COLO829 (cell line): ENCODE data around the gene NVL.
"Not testable (repeated sequence)": the region's sequence is repeated elsewhere in the genome, so short reads cannot be mapped to it uniquely, and the experiment has no call there.

Experiments used
- DNase-seq: peaks from one replicate; pipeline ENCODE4 v3.0.0; 2012; ENCODE audit warnings: low spot score

NVL gene

GRCh38 chr1:224338150-224338838 is 8.3 kb upstream of the NVL start:
- no peak for DNase-seq

- DNase-seq = no peak
Measured at GRCh38 chr1:224333939-224334786, 4.2 kb upstream of the NVL start.

GRCh38 chr1:224333309-224333926 is 3.4 kb upstream of the NVL start:
- DNase-seq = peak; percentile 64

DNA sequence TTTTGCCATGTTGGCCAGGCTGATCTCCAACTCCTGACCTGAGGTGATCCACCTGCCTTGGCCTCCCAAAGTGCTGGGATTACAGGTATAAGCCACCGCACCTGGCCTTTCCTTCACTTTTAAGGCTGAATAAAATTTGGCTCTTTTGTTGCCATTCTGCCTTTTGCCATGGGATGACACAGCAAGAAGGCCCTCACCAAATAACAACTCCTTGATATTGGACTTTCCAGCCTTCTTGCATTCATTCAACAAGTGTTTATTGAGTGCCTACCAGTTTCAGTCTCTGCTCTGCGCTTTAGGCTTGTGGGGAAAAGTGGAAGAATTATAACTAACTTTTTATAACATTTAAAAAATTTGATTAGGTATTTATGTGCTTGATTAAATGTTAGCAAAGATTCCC is 1.9 kb upstream of the NVL start:
- no peak for DNase-seq

- no peak for DNase-seq
Measured at GRCh38 chr1:224331326-224331725, 1.4 kb upstream of the NVL start.

DNA sequence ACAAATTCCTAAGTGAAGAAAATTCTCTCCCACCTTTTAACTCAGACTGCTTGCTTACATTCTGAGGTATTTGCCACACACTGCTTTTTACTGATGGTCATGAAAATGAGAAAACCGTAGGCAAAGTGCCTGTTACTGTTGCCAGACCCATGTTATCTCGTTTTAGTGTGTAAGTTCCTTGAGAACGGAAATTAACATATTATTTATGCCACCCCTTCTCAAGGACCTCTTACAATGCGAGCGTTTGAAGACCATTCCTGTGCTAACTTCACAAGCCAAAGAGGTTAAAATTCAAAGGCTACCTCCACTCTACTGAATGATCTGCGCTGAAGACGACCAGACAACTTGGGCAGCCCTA is 509 bp downstream of the NVL start:
- no peak for DNase-seq

DNA sequence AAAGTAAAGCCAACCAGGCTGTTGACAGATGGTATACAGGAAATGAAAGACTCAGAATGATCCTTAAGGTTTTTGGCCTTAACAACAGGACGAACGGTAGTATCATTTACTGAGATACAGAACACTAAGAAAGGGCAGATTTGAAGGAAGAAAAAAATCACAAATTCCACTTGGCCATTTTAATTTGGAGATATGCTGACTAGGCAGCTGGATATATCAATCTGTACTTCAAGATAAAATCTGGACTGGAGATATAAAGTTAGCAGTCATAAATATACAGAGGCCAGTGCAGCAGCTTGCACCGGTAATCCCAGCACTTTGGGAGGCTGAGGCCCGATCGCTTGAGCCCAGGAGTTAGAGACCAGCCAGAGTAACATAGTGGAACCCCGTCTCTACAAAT is 1.3 kb downstream of the NVL start:
- no peak for DNase-seq

- no peak for DNase-seq
Measured at GRCh38 chr1:224325959-224326358, 4.0 kb downstream of the NVL start.

DNA sequence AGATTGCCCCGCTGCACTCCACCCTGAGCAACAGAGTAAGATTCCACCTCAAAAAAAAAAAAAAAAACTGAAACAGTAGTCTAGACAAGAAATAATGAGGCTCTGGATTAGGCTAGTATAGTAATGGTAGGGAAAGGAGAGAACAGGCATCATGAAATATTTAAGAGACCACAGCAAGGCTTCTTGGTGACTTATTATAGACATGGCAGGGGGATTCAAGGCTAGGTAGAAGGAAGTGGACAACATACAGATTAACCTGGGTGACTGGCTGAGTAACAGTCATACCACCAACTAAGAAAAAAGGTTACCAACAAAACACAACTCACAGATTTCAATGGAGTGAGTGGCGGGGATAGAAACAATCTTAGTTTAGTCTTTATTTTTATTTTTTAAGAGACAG is 8.3 kb downstream of the NVL start:
- no peak for DNase-seq

DNA sequence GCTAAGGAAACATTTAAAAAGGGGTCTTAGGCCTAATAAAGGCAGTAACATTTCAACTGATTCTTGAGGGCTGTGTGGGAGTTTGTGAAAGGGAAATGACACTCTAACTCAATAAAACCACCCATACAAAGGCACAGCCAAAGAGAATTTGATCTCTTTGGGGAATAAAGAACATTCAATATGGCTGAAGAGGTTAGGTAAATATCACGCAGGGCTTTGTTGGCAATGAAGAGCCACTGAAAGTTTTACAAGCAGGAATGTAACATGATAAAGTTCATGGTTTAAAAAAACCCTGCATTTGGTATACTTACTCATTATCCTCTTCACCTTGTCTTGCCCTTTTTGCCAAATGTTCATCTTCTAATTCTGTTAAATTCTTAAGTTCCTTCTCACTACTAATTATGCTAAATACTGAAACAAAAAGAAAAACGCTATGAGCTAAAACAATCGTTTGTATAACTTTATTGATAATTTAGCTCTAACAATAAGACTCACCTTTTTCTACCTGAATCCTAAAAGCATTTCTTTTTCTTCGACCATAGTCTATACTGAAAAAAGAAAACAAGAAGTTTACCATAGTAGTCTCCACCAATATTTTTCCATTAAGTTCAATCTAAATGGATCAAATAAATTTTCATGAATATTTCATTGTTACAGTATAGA is 12.5 kb downstream of the NVL start:
- no peak for DNase-seq

DNA sequence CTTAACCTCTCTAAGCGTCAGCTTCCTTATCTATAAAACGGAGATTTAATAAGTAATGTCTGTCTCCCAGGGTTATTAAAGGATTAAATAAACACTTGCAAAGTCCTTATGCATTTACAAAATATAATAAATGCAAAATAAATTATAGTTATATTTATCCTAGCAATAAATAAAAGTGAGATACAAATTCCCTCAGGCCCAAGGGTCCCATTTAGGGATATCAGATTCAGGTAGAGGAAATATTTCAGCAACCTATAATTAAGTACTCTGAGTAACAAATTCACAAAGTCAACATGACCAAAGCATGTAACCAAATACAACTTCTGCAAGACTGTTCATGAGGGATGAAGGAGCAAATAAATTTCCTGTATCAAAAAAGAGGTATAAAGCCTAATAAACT is 17.9 kb downstream of the NVL start:
- no peak for DNase-seq

GRCh38 chr1:224311503-224311902 is 18.5 kb downstream of the NVL start:
- DNase-seq = not testable (repeated sequence)

DNA sequence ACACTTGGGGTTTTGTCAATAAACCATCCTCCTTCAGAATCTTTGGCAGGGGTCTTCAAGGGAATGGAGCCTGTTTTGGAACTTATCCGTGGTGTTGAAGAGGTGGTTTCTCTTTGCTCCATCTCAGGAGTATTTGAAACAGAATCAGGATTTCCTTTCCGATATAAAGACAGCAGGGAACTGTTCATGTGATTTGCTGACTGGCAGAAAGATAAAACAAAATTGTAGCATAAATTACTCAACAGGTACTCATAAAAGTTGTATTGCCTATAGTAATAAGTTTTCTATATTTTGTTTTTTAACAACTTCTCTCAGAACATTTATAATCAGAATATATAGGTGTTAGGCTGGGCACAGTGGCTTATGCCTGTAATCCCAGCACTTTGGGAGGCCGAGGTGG is 21.9 kb downstream of the NVL start:
- no peak for DNase-seq

DNA sequence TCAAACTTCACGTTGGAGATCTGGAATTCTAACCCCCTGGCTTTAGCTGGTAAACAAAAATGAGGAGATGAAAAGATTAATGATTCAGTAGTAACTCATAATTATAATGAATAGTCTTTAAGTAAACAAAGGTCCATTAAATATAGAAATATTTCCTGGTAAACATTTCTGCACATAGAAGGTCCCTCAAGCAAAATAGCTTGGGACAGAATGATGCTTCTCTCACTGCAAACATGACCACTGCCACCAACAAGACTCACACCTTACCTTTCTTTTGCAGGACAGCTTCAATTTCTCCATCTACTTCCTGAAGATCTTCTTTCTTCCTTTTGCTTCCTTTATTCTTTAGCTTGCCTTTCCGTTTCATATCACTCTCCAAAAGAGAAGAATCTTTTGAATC is 25.2 kb downstream of the NVL start:
- DNase-seq = no peak

DNA sequence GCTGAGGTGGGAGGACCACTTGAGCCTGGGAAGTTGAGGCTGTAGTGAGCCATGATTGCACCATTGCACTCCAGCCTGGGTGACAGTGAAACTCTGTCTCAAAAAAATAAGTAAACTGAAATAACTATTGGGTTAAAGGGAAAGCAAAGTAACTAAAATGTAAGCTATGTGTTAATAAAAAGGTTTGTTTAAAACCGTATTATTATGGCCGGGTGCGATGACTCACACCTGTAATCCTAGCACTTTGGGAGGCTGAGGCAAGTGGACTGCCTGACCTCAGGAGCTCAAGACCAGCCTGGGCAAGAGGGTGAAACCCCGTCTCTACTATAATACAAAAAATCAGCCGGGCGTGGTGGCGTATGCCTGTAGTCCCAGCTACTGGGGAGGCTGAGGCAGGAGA is 27.0 kb downstream of the NVL start:
- no peak for DNase-seq

DNA sequence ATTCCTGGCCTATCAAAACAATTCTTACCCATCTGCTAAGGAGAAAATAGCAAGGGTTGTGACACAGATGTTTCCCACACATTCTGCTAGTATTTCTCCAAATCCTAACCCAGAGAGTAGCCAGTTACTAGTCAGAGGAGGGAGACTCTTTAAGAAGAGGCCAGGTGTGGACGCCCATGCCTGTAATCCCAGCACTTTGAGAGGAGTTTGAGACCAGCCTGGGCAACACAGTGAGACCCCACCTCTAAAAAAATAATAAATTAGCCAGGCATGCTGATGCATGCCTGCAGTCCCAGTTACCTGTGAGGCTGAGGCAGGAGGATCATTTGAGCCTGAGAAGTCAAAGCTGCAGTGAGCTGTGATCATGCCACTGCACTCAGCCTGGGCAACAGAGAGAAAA is 28.6 kb downstream of the NVL start:
- no peak for DNase-seq

- DNase-seq = peak; percentile 20
Measured at GRCh38 chr1:224300346-224300745, 29.6 kb downstream of the NVL start.

DNA sequence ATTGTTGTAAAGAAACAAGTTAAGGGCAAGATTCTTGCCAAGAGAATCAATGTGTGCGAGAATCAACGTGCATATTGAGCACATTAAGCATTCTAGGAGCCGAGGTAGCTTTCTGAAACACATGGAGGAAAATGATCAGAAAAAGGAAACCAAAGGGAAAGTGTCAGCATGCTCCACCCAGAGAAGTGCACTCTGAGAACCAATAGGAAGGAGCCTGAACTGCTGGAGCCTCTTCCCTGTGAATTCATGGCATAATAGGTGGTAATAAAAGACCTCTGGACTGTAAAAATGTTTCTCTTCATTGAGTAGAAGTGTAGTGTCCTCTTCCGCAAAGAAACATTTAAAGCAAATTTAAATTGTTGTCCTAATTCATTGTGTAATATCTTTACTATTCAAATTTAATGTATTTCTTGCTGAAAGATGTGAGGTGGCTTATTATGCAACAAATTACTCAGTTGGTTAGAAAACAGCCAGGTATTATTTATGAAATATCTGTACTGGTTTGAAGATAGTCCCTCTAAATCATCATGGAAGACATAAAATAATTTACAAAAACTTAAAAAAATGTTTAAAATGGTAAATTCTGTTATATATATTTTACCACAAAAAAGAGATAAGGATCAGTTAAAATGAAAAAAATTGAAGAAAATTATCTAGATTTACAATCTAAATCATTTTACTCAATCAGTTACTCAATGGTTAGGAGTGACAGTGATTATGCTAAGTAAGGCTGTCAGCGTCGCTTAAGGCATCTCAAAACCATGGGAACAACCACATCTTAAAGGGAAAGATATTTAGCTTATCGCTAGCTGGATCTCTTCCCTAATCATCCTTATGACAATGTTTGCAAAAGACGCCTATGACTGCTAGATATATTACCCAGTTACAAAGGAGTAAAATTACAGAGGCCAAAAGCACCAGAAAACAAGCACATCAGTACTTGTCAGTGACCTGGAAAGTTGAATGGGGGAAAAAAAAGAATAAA is 31.3 kb downstream of the NVL start:
- DNase-seq = no peak

- DNase-seq = no peak
Measured at GRCh38 chr1:224294775-224295174, 35.2 kb downstream of the NVL start.

DNA sequence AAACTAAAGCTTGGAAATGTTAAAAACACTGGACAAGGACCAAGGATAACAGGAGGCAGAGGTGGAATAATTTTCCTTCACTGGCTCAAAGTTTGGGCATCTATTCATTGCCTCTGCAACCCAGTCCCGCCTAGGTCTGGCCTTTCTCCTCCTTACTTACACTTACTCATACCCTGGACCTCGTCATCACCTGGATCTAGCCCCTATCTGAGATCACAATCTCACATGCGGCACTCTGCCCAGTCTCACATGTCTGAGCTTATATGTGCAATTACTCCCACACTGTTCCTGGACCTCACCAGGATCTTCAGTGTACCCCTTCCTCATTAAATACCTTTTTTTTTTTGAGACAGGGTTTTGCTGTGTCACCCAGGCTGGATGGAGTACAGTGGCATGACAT is 37.6 kb downstream of the NVL start:
- DNase-seq = no peak

GRCh38 chr1:224289396-224289795 is 40.6 kb downstream of the NVL start:
- DNase-seq = no peak

- DNase-seq = no peak
Measured at GRCh38 chr1:224287714-224288113, 42.3 kb downstream of the NVL start.
